ENCODE measurements around the gene PTPRS.

Gene PTPRS

GRCh38 chr19:5361407-5361806 lies 20.8 kb upstream of the PTPRS start:
- TF ChIP-seq GATA1 (IDR thresholded peaks at IDR 0.05; ENCODE audit: low read depth, low read length) (no peak), POLR2A (IDR thresholded peaks at IDR 0.05; ENCODE audit: low read length) (no peak)
- no peak for DNase-seq

GRCh38 chr19:5360003-5360780 lies 19.6 kb upstream of the PTPRS start:
- no peak for DNase-seq
- no peak for TF ChIP-seq POLR2A (IDR thresholded peaks at IDR 0.05; ENCODE audit: low read length)
- TF ChIP-seq GATA1 (IDR thresholded peaks at IDR 0.05; ENCODE audit: low read depth, low read length) = no peak

DNA sequence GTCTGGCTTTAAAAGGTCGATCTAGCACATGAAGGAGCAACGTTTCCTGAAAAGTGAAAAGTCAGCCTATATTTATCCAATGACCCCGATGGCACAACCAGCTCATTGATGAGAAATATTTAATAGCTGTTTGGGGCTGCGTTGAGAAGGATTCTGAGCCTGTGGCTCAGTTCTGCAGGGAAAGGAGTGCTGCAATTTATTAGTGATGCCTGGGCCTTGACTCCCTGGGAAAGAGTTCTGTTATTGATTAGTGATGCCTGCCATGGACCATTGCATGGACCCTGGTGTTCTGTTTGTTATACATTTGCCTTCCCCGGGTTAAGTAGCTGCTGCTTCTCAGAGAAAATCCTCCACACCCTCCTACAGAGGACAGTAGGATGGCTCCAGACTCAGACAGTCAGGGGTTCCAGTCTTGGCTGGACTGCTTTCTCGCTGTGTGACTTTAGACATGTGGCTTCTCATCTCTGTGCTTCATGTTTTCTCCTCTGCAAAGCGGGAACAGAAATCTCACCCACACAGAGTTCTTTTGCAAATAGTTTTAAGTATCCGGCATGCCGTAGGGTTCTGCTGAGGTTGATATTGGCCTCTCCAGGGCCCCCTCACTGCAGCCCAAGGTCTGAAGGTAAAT lies 17.7 kb upstream of the PTPRS start:
- DNase-seq = no peak
- TF ChIP-seq POLR2A (IDR thresholded peaks at IDR 0.05; ENCODE audit: low read length) (no peak), GATA1 (IDR thresholded peaks at IDR 0.05; ENCODE audit: low read depth, low read length) (no peak)

DNA sequence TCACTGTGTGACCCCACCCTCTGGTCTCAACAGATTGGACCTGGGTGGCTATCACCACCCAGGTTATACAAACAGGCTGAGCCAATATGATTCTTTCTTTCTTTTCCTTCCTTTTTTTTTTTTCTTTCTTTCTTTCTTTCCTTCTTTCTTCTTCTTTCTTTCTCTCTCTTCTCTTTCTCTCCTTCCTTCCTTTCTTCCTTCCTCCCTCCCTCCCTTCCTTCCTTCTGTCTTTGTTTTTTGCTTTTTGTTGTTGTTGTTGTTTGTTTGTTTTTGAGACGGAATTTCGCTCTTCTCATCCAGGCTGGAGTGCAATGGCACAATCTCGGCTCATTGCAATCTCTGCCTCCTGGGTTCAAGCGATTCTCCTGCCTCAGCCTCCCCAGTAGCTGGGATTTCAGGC lies 17.0 kb upstream of the PTPRS start:
- no peak for DNase-seq
- no peak for TF ChIP-seq POLR2A (IDR thresholded peaks at IDR 0.05; ENCODE audit: low read length)
- TF ChIP-seq GATA1 (IDR thresholded peaks at IDR 0.05; ENCODE audit: low read depth, low read length) = no peak

DNA sequence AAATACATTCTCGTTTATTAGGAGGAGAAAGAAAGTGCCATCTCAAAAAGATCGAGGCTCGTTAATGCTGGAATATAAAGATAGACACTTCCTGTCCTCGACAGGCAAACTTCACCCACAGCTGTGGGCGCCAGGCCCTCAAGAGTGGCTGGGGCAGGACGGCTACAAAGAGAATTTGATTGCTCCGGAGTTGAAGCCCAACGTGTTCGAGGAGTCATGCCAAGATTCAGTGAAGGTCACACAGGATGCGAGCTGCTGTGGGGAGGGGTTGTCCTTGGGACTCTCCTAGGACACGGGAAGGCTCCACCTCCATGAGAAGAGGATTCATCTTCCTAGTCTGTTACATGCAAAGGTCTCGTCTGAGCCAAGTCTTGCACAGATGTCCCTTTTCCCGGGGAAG lies 16.3 kb upstream of the PTPRS start:
- DNase-seq = no peak

DNA sequence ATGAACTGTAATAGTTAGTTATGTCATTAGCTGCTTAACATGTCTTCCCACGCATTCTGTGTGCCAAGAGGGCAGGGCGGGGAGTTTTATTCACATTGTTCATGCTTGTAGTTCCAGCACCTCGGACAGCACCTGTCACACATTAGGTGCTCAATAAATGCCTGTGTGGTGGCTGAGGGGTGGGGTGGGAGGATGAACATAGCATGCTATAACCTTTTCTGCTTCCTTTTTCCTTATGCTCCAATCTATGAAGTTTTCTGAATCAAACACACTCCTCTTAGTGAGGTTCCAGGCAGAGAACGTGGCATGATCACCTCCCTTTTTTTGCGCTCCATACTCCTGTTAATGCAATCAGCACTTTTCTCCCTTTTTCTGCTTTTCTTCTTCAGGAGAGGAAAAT lies 15.8 kb upstream of the PTPRS start:
- no peak for DNase-seq
- no peak for TF ChIP-seq POLR2A (IDR thresholded peaks at IDR 0.05; ENCODE audit: low read length)
- TF ChIP-seq GATA1 (IDR thresholded peaks at IDR 0.05; ENCODE audit: low read depth, low read length) = no peak

More for the DNA sequence above, 16.3 kb upstream of the PTPRS start:
- no peak for TF ChIP-seq POLR2A (IDR thresholded peaks at IDR 0.05; ENCODE audit: low read length)
- no peak for TF ChIP-seq GATA1 (IDR thresholded peaks at IDR 0.05; ENCODE audit: low read depth, low read length)

- TF ChIP-seq GATA1 (IDR thresholded peaks at IDR 0.05; ENCODE audit: low read depth, low read length) (no peak), POLR2A (IDR thresholded peaks at IDR 0.05; ENCODE audit: low read length) (no peak)
- no peak for DNase-seq
Observed at GRCh38 chr19:5355693-5356092, 15.1 kb upstream of the PTPRS start.

- TF ChIP-seq GATA1 (IDR thresholded peaks at IDR 0.05; ENCODE audit: low read depth, low read length) (no peak), POLR2A (IDR thresholded peaks at IDR 0.05; ENCODE audit: low read length) (no peak)
- DNase-seq = peak in 1 of 2 experiments; percentile 45
Observed at GRCh38 chr19:5355076-5355475, 14.5 kb upstream of the PTPRS start.

DNA sequence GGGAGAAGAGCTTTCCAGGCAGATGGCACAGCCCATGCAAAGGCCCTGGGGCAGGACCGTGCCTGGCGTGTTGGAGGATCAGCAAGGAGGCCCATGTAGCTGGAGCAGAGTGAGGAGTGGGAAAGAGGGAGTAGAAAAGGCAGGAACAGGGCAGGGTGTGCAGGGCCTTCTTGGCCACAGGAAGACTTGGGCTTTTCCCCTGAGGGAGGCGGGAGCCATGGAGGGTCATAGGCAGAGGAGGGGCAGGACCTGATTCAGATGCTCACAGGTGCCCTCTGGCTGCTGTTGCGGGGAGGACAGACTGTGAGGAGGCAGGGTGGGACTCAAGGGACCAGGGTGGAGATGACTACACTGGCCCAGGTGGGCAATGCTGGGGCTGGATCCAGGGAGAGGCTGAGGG lies 13.8 kb upstream of the PTPRS start:
- DNase-seq = no peak
- TF ChIP-seq GATA1 (IDR thresholded peaks at IDR 0.05; ENCODE audit: low read depth, low read length) (no peak), POLR2A (IDR thresholded peaks at IDR 0.05; ENCODE audit: low read length) (no peak)

- TF ChIP-seq POLR2A (IDR thresholded peaks at IDR 0.05; ENCODE audit: low read length) (no peak), GATA1 (IDR thresholded peaks at IDR 0.05; ENCODE audit: low read depth, low read length) (no peak)
- DNase-seq = no peak
Observed at GRCh38 chr19:5352229-5352763, 11.7 kb upstream of the PTPRS start.

GRCh38 chr19:5351731-5352228 lies 11.2 kb upstream of the PTPRS start:
- TF ChIP-seq GATA1 (IDR thresholded peaks at IDR 0.05; ENCODE audit: low read depth, low read length) (no peak), POLR2A (IDR thresholded peaks at IDR 0.05; ENCODE audit: low read length) (no peak)
- DNase-seq = no peak

DNA sequence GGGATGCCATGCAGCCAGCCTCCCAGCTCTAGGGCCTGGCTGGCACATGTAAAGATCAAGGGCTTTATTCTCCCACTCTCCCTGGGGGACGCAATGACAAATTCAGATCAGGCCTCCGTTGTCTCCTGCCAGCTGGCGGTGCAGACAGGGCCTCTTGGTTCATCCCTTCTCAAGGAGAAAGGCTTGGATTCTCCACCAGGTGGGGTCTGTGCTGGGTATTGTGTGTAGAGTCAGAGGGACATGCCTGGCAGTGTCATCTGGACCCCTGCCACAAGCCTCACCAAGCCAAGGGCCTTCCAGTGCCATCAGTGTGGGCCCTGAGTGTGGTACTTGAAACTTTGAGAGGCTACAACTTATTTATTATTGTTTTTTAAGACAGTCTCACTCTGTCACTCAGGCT lies 8.4 kb upstream of the PTPRS start:
- no peak for TF ChIP-seq POLR2A (IDR thresholded peaks at IDR 0.05; ENCODE audit: low read length)
- no peak for TF ChIP-seq GATA1 (IDR thresholded peaks at IDR 0.05; ENCODE audit: low read depth, low read length)

DNA sequence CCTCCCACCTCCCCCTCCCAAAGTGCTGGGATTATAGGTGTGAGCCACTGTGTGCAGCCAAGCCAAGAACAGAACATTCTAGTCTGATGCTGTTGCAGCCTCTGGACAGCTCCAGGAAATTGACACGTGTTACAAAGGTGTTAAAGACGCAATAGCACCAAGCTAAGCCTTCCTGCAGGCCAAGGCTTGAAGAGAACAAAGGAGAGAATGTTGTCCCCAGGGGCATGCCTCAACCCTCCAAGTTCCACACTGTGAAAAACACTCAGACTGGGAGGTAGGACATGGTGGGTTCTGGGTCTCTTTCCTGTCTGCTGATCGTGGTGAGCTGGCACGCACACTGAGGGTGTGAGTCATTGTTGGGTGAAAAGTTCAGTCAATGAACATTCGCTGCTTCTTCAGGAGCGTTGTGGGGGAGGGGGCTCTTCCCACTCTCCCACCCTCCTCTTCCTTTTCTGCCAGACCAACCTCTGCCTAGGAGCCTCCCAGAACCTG lies 5.3 kb upstream of the PTPRS start:
- no peak for DNase-seq
- no peak for TF ChIP-seq GATA1 (IDR thresholded peaks at IDR 0.05; ENCODE audit: low read depth, low read length)
- TF ChIP-seq POLR2A (IDR thresholded peaks at IDR 0.05; ENCODE audit: low read length) = no peak

More for the DNA sequence above, 8.4 kb upstream of the PTPRS start:
- DNase-seq = no peak

GRCh38 chr19:5343848-5344247 lies 3.2 kb upstream of the PTPRS start:
- TF ChIP-seq GATA1 (IDR thresholded peaks at IDR 0.05; ENCODE audit: low read depth, low read length) (no peak), POLR2A (IDR thresholded peaks at IDR 0.05; ENCODE audit: low read length) (no peak)
- no peak for DNase-seq
